B cell (primary cell): ENCODE results near the gene TSPYL6.

Source experiments
- EZH2 ChIP-seq: IDR thresholded peaks from 2 replicates; pipeline ENCODE4 v1.6.1; 2012; ENCODE audit warnings: borderline replicate concordance, low read depth, mild to moderate bottlenecking, moderate library complexity, low read length; ENCODE audit not compliant: insufficient read depth, poor library complexity, severe bottlenecking
- TF ChIP-seq, protein P1 (sequence below): fragments of 200-600 bp; IDR thresholded peaks from one replicate; pipeline ENCODE4 v1.8.0; 2022; ENCODE audit warnings: antibody characterized with exemption, mild to moderate bottlenecking

DNA sequence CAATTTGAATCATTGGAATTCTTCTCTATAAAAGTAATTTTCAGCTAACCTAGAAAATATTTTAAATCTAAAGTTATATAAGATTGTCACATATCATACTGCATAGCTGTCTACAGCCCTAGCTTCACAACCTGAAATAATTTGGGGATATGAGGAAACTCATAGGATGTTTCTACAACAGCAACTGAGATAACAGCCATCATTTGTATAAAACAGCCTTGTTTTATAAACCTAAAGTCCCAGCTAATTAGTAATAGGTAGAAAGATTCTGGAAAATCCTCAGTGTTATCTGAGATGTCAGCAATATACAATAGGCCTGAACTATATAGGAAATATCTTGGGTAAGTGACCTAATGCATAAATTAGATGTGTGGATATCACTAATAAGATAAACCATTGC is 47.6 kb upstream of the TSPYL6 start:
- TF ChIP-seq, protein P1, sequence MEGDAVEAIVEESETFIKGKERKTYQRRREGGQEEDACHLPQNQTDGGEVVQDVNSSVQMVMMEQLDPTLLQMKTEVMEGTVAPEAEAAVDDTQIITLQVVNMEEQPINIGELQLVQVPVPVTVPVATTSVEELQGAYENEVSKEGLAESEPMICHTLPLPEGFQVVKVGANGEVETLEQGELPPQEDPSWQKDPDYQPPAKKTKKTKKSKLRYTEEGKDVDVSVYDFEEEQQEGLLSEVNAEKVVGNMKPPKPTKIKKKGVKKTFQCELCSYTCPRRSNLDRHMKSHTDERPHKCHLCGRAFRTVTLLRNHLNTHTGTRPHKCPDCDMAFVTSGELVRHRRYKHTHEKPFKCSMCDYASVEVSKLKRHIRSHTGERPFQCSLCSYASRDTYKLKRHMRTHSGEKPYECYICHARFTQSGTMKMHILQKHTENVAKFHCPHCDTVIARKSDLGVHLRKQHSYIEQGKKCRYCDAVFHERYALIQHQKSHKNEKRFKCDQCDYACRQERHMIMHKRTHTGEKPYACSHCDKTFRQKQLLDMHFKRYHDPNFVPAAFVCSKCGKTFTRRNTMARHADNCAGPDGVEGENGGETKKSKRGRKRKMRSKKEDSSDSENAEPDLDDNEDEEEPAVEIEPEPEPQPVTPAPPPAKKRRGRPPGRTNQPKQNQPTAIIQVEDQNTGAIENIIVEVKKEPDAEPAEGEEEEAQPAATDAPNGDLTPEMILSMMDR: no peak
- TF ChIP-seq EZH2: no peak
